ENCODE results near the gene NRXN2.

- TF ChIP-seq CTCF (IDR thresholded peaks at IDR 0.05) (no peak), POLR2A (IDR thresholded peaks at IDR 0.05) (no peak)
Observed at GRCh38 chr11:64619196-64619595, 103.8 kb downstream of the NRXN2 start.
